AG10803 (cell line): Measurements from ENCODE around the gene INSIG2.

Source experiments
- DNase-seq: peaks from one replicate; pipeline ENCODE4 v3.0.0; 2010; ENCODE audit warnings: low read depth
- H3K4me3 ChIP-seq: 2 replicates; pipeline ENCODE4 v1.5.1; 2011; ENCODE audit warnings: mild to moderate bottlenecking, low read length, control low read depth
- CTCF ChIP-seq: conservative IDR thresholded peaks from 2 replicates; pipeline ENCODE4 v1.5.1; 2011; ENCODE audit warnings: mild to moderate bottlenecking, low read length, control low read depth, inconsistent platforms

The INSIG2 gene

GRCh38 chr2:118088051-118089024 lies at the start of gene INSIG2:
Gene INSIG2 (plus strand): TSS chr2:118088471. CDS start chr2:118096557, 8,086 bp downstream.
- peak; percentile 11; the same call in 1 of the 2 replicates for TF ChIP-seq CTCF
- peak within 1 kb of the TSS; percentile 95 for H3K4me3 ChIP-seq
- DNase-seq: peak; percentile 93

GRCh38 chr2:118040891-118041290 lies 47.4 kb upstream of the INSIG2 start:
- no peak overlapping the region for H3K4me3 ChIP-seq
- no peak for TF ChIP-seq CTCF
- no peak for DNase-seq

GRCh38 chr2:118044103-118044716 lies 44.1 kb upstream of the INSIG2 start:
- no peak overlapping the region for H3K4me3 ChIP-seq
- no peak for TF ChIP-seq CTCF
- DNase-seq: no peak

GRCh38 chr2:118044854-118045253 lies 43.4 kb upstream of the INSIG2 start:
- no peak for TF ChIP-seq CTCF
- no peak overlapping the region for H3K4me3 ChIP-seq
- no peak for DNase-seq

- no peak for DNase-seq
- H3K4me3 ChIP-seq: no peak overlapping the region
- TF ChIP-seq CTCF: no peak
Observed at GRCh38 chr2:118045286-118045685, 43.0 kb upstream of the INSIG2 start.

GRCh38 chr2:118046634-118047210 lies 41.5 kb upstream of the INSIG2 start:
- DNase-seq: peak; percentile 55
- TF ChIP-seq CTCF: peak; percentile 80
- no peak overlapping the region for H3K4me3 ChIP-seq
